Aorta (tissue), 5 donors: ENCODE measurements around the gene ROPN1B. TPM values are rescaled to one million over a fixed set of nuclear protein-coding genes. Genes with fewer than 3 reads are reported as not detected.
A peak's percentile ranks its signal among the peaks of the same experiment; 100 is the strongest.

Source experiments
- ATAC-seq: fragments of 200-7000 bp; cut with Tn5 transposase; one replicate; pipeline ENCODE4 v1.9.1; 2022; ENCODE audit warnings: moderate library complexity; ENCODE audit not compliant: low FRiP score
- DNase-seq, 2 donors: peaks; one replicate each; pipeline ENCODE4 v3.0.0-alpha.2; 2020
- H3K27ac ChIP-seq, 2 donors: one replicate each; pipeline ENCODE4 v1.5.1; 2013; ENCODE audit warnings: low read length in 2 of 2, mild to moderate bottlenecking in 2 of 2, moderate library complexity in 2 of 2, control low read depth in 1 of 2, inconsistent platforms in 1 of 2, low read depth in 1 of 2
- H3K27me3 ChIP-seq, 2 donors: one replicate each; pipeline ENCODE4 v1.6.1; 2013; ENCODE audit warnings: control low read depth in 1 of 2, low read length in 1 of 2, mild to moderate bottlenecking in 1 of 2, moderate library complexity in 1 of 2; ENCODE audit not compliant: insufficient read depth in 2 of 2, control insufficient read depth in 1 of 2
- H3K36me3 ChIP-seq, 2 donors: one replicate each; pipeline ENCODE4 v1.6.1; 2013; ENCODE audit warnings: control low read depth in 1 of 2, low read length in 1 of 2, mild to moderate bottlenecking in 1 of 2; ENCODE audit not compliant: insufficient read depth in 2 of 2, control insufficient read depth in 1 of 2
- H3K4me1 ChIP-seq, 2 donors: one replicate each; pipeline ENCODE4 v1.6.1; 2013; ENCODE audit warnings: low read length in 2 of 2, control low read depth in 1 of 2, mild to moderate bottlenecking in 1 of 2, moderate library complexity in 1 of 2; ENCODE audit not compliant: insufficient read depth in 2 of 2, control insufficient read depth in 1 of 2
- H3K4me3 ChIP-seq, 2 donors: one replicate each; pipeline ENCODE4 v1.5.1; 2013; ENCODE audit warnings: low read length in 2 of 2, control low read depth in 1 of 2, mild to moderate bottlenecking in 1 of 2
- H3K9me3 ChIP-seq: one replicate; pipeline ENCODE4 v1.6.1; 2013; ENCODE audit warnings: mild to moderate bottlenecking, low read length; ENCODE audit not compliant: control insufficient read depth
- WGBS, 2 donors: extraction: QIAGEN DNeasy Blood & Tissue Kit; methylation state at CpG; one replicate each; pipeline ENCODE4 v1.1.7; 2013; 5-methylcytosine and 5-hydroxymethylcytosine counted together
- intact Hi-C, 2 donors: fragments of 100-400 bp; cut with DNase I; formaldehyde crosslinking; loops; one replicate each; pipeline versions ENCODE4 v1.14.2 to v1.15.0; 2022
- polyA plus RNA-seq, 2 donors: library from polyadenylated mRNA; stranded (reverse); fragments of 200-250 nt; gene quantifications; one replicate each; pipeline ENCODE4 v1.2.3, GENCODE V29; 2013
- total RNA-seq, 2 donors: library from RNA; stranded (reverse); fragmentation: NEBNext Ultra II Directional; extraction: Animal tissue kit (Norgen Biotek cat#: 25700); gene quantifications; one replicate each; pipeline ENCODE4 v1.2.1, GENCODE V29; 2021
- donor health status: healthy with polysubstance abuse.
- donor health status: Bipolar disorder and iron deficiency.
- donor health status: DM: no; HTN: no; CAD: no.
- donor health status: DM: no; HTN: no; CAD: no.
- donor health status: DM: yes; HTN: yes; CAD: no.

The ROPN1B gene
- total and polyA plus RNA-seq, 4 donors = 0.28 to 2.6 (median 0.48) TPM; not detected in 1

DNA sequence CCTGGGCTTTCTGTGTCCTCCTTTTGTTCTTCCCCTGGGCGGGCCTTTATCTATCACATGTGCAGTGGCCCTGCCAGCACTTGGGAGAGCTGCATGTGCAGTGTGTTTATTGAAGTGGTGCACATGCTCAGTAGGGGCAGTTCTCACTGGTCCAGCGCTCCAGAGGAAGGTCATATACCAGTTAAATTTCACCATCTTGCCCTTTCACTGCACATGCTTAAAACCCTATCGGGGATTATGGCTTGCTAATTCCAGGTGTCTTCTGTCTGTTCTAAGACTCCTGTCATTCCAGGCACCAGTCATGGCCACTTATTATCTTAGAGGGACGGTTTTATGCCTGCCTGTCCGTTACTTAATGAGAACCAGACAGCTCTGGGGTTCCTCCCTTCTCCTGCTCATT is 52.2 kb downstream of the ROPN1B start:
- no peaks in the 10 kb centered on the region for H3K27me3 ChIP-seq
- H3K4me3 ChIP-seq = no peak overlapping the region
- H3K9me3 ChIP-seq = no peaks in the 10 kb centered on the region
- peaks cover 0 to 5% of the 10 kb centered on the region in 2 donors for H3K36me3 ChIP-seq
- no peaks in the 10 kb centered on the region for H3K4me1 ChIP-seq
- 65 to 90% methylated on average over 5 of the region's 5 CpGs for WGBS, 2 donors
- intact Hi-C loops = no loop called here
- DNase-seq (no peak), ATAC-seq (no peak)
- no peak overlapping the region for H3K27ac ChIP-seq

DNA sequence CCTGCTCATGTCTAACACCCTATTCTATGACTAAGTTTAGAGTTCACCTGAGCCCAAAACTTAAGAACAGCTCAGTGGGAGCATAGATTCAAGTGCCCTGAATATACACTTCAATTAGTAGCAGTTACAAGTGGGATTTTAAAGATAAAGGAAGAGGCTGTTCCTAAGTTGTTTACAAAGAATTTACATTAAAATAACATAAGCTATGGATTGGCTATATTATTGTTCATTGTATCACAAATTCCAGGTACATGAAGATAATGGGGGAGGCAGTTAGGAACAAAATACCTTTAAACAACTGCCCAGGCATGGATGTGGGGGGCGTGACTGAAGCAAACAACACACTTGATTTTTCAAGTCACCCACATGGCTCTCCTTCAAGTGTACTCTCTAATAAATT is 52.7 kb downstream of the ROPN1B start:
- no peaks in the 10 kb centered on the region for H3K27me3 ChIP-seq
- H3K9me3 ChIP-seq = no peaks in the 10 kb centered on the region
- H3K4me3 ChIP-seq = no peak overlapping the region
- intact Hi-C loops = no loop called here
- peaks cover 0 to 5% of the 10 kb centered on the region in 2 donors for H3K36me3 ChIP-seq
- 97 to 100% methylated on average over 1 of the region's 1 CpG for WGBS, 2 donors
- H3K4me1 ChIP-seq = no peaks in the 10 kb centered on the region
- no peak for ATAC-seq
- DNase-seq = no peak
- no peak overlapping the region for H3K27ac ChIP-seq

DNA sequence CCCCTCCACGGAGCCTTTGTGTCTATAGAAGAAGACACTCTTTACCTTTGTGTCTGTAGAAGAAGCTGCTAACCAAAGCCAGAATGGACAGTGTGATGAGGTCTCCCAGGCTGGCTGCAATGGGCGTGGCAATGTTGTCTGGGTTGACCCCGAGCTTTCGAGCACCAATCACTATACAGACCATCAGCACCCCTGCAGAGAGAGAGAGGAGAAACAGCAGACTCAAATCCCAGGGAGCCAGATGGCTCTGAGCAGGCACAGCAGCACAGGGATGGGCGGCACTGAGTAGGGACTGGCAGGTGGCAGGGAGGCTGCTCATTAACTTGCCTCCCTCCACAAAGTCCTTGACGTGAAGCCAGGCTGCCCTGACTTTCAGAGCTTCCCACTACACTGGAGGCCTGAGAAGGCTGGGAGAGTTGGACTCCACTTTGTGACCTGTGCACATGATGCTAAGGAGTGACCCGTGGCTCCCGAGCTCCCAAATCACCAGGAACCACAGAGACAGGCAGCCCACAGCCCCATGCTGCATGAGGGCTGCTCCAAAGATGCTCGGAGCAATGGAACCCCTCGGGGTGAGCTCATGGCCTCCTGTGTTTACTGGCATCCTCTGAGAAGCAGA is 53.9 kb downstream of the ROPN1B start:
- H3K27me3 ChIP-seq = no peaks in the 10 kb centered on the region
- H3K36me3 ChIP-seq = peaks cover 0 to 5% of the 10 kb centered on the region in 2 donors
- H3K9me3 ChIP-seq = no peaks in the 10 kb centered on the region
- intact Hi-C loops = no loop called here
- 77 to 90% methylated on average over 10 of the region's 10 CpGs for WGBS, 2 donors
- ATAC-seq (no peak), DNase-seq (no peak)
- H3K27ac ChIP-seq = no peak overlapping the region
- H3K4me3 ChIP-seq = no peak overlapping the region
- no peaks in the 10 kb centered on the region for H3K4me1 ChIP-seq

DNA sequence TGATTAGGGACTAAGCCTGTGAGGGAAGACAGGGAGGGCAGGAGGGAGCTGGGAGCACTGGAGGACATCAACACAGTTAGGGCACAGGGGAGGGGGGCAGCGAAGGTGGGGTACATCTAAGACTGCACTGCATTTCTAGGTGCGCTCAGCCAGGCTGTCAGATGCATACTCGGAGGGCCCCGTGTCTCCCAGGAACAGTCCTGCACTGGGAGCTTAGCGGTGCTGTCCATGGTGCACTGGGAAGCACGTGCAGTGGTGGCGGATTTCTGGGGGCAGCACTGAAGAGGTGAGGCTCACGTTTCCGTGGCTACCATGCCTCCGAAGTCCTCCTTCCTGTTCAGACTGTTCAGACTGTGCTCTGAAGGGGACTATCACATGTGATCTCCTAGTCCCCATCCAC is 54.4 kb downstream of the ROPN1B start:
- Histone ChIP-seq H3K4me1 (no peaks in the 10 kb centered on the region), H3K4me3 (no peak overlapping the region), H3K27ac (no peak overlapping the region), H3K36me3 (peaks cover 0 to 5% of the 10 kb centered on the region in 2 donors), H3K27me3 (no peaks in the 10 kb centered on the region), H3K9me3 (peaks cover 3% of the 10 kb centered on the region)
- 68 to 69% methylated on average over 10 of the region's 10 CpGs for WGBS, 2 donors
- intact Hi-C loops = no loop called here
- ATAC-seq = no peak
- no peak for DNase-seq

DNA sequence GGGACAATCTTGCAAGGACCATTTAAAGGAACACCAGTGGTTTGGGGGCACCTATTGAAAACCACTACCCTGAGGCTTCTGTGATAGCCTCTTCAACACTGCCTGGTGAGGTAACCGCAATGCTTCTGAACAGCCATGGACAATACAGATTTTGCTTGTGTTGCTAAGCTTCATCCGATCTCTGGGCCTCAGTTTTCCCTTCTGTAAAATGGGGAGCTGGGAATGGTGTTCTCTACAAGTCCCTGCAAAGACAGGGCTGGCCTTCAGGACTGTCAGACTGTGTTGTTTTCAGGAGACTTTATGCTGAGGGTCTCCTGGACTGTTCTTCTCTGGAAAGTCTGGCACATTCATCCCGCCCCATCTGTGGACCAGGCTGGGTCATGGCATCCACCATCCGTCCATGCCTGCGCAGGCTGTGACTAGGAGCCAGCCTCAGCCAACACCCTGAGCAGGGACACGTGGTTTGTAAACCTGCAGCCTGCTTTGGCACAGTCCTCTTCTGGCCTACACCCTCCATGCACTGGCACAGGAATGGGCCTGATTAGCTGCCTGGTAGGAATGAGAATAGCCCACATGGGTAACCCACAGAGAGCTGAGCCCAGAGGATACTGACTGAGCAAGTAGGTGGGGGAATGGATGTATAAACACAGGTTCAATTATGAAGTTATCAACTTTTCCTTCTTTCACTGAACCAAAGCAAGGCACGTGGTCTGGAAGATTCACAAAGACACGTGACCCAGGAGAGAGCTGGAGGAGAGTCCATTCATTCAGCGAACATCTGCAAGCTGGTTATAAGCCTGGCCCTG is 55.3 kb downstream of the ROPN1B start:
- DNase-seq (no peak), ATAC-seq (no peak)
- H3K4me1 ChIP-seq = no peaks in the 10 kb centered on the region
- H3K4me3 ChIP-seq = no peak overlapping the region
- WGBS, 2 donors = 91% methylated on average over 9 of the region's 9 CpGs
- peaks cover 0 to 5% of the 10 kb centered on the region in 2 donors for H3K36me3 ChIP-seq
- H3K9me3 ChIP-seq = peaks cover 3% of the 10 kb centered on the region
- H3K27ac ChIP-seq = no peak overlapping the region
- intact Hi-C loops = no loop called here
- no peaks in the 10 kb centered on the region for H3K27me3 ChIP-seq

DNA sequence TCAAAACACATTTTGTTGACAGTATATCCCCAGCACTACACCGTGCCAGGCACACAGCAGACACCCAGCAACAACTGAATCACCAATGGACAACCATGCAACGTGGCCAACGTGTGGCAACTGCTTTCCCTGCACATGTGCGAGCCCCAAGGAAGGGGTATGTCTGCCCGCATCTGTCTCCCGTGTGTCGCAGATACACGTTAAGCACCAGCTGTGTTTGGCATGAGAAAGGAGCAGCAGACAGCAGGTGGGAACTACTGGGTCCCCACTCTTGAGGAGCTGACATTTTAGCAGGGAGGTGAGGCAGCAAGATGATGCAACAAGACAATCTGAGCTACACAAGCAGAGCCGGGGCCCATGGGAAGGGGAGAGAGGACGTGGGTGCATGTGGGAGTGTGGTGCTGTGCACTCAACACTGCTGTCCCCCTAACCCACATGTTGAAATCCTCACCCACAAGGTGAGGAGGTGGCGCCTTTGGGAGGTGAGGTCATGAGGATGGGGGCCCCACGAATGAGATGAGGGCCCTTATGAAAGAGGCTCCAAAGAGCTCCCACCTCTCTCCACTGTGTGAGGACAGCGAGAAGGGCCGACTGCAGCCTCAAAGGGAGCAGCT is 56.2 kb downstream of the ROPN1B start:
- Histone ChIP-seq H3K36me3 (peaks cover 0 to 5% of the 10 kb centered on the region in 2 donors), H3K4me1 (no peaks in the 10 kb centered on the region), H3K27ac (no peak overlapping the region), H3K27me3 (no peaks in the 10 kb centered on the region), H3K4me3 (no peak overlapping the region), H3K9me3 (peaks cover 3% of the 10 kb centered on the region)
- 86 to 91% methylated on average over 14 of the region's 14 CpGs for WGBS, 2 donors
- intact Hi-C loops = no loop called here
- DNase-seq (no peak), ATAC-seq (peak; percentile 49)

DNA sequence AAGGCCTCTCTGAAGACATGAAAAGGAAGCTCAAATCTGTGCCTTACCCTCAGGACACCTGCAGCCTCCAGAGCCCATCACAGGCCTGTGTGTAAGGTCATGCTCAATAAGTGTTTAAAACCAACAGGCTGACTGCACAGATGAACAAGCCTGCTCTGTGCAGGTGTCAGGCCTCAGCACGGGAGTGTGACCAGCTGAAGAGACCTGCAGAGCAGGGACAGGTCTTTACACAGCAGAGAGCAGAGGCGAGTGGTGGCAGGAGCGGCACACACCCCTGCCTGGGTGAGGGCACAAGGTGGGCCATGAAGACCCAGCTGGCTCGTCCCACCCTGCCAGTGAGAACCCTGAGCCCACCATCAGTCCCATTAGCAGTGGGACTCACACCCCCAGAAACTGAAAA is 56.9 kb downstream of the ROPN1B start:
- WGBS, 2 donors = 92% methylated on average over 4 of the region's 4 CpGs
- Histone ChIP-seq H3K9me3 (peaks cover 3% of the 10 kb centered on the region), H3K4me1 (no peaks in the 10 kb centered on the region), H3K4me3 (no peak overlapping the region), H3K27me3 (no peaks in the 10 kb centered on the region), H3K27ac (no peak overlapping the region), H3K36me3 (peaks cover 0 to 5% of the 10 kb centered on the region in 2 donors)
- DNase-seq (no peak), ATAC-seq (no peak)
- intact Hi-C loops = no loop called here

DNA sequence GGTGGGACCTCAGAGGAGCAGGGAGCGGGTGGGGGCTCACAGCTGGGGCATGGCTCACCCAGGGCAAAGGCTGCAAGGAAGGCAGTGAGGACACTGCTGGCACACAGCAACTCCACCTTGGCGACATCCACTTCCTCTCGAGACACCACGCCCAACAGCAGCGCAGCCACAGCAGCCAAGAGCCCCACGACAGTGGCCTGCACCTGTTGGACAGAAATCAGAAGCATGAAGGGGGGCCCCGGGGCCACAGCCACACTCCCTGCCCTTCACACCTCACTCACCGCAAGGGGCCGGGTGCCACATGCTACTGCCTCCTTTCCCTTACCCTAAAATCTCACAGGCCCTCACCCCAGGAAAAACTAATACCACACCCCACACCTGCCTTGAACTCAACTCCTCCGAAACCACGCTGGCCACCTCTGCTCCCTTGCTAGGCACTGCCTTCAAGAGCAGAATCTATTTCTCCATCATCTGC is 57.3 kb downstream of the ROPN1B start:
- H3K36me3 ChIP-seq = peaks cover 0 to 5% of the 10 kb centered on the region in 2 donors
- no peak overlapping the region for H3K4me3 ChIP-seq
- ATAC-seq (no peak), DNase-seq (no peak)
- 93 to 94% methylated on average over 11 of the region's 11 CpGs for WGBS, 2 donors
- H3K27ac ChIP-seq = no peak overlapping the region
- H3K9me3 ChIP-seq = peaks cover 3% of the 10 kb centered on the region
- intact Hi-C loops = no loop called here
- no peaks in the 10 kb centered on the region for H3K4me1 ChIP-seq
- H3K27me3 ChIP-seq = no peaks in the 10 kb centered on the region
